ENCODE measurements around the gene MPHOSPH6.
"Not testable (repeated sequence)": the region's sequence is repeated elsewhere in the genome, so short reads cannot be mapped to it uniquely, and the experiment has no call there.

The MPHOSPH6 gene

GRCh38 chr16:82169861-82170845 lies at the start of gene MPHOSPH6:
Gene MPHOSPH6, minus strand, starts transcription at chr16:82170224. Its CDS starts 49 bp downstream, at chr16:82170175.
- DNase-seq (ENCODE audit: extremely low read depth in 1 of 2, low read depth in 1 of 2), result peak; percentile 72 to 87

- DNase-seq (ENCODE audit: extremely low read depth in 1 of 2, low read depth in 1 of 2), result no peak
Observed at GRCh38 chr16:82219298-82219697, 49.3 kb upstream of the MPHOSPH6 start.

GRCh38 chr16:82209314-82209713 lies 39.3 kb upstream of the MPHOSPH6 start:
- DNase-seq (ENCODE audit: extremely low read depth in 1 of 2, low read depth in 1 of 2), result not testable (repeated sequence)

GRCh38 chr16:82203198-82203597 lies 33.2 kb upstream of the MPHOSPH6 start:
- no peak for DNase-seq (ENCODE audit: extremely low read depth in 1 of 2, low read depth in 1 of 2)

GRCh38 chr16:82201926-82202325 lies 31.9 kb upstream of the MPHOSPH6 start:
- no peak for DNase-seq (ENCODE audit: extremely low read depth in 1 of 2, low read depth in 1 of 2)

- no peak for DNase-seq (ENCODE audit: extremely low read depth in 1 of 2, low read depth in 1 of 2)
Observed at GRCh38 chr16:82201351-82201750, 31.3 kb upstream of the MPHOSPH6 start.

GRCh38 chr16:82199209-82199608 lies 29.2 kb upstream of the MPHOSPH6 start:
- DNase-seq (ENCODE audit: extremely low read depth in 1 of 2, low read depth in 1 of 2), result no peak

- no peak for DNase-seq (ENCODE audit: extremely low read depth in 1 of 2, low read depth in 1 of 2)
Observed at GRCh38 chr16:82197540-82198240, 27.7 kb upstream of the MPHOSPH6 start.

- no peak for DNase-seq (ENCODE audit: extremely low read depth in 1 of 2, low read depth in 1 of 2)
Observed at GRCh38 chr16:82195917-82196494, 26.0 kb upstream of the MPHOSPH6 start.

- DNase-seq (ENCODE audit: extremely low read depth in 1 of 2, low read depth in 1 of 2), result no peak
Observed at GRCh38 chr16:82194086-82194485, 24.1 kb upstream of the MPHOSPH6 start.

GRCh38 chr16:82192665-82193064 lies 22.6 kb upstream of the MPHOSPH6 start:
- no peak for DNase-seq (ENCODE audit: extremely low read depth in 1 of 2, low read depth in 1 of 2)

- no peak for DNase-seq (ENCODE audit: extremely low read depth in 1 of 2, low read depth in 1 of 2)
Observed at GRCh38 chr16:82190386-82190785, 20.4 kb upstream of the MPHOSPH6 start.

- DNase-seq (ENCODE audit: extremely low read depth in 1 of 2, low read depth in 1 of 2), result no peak
Observed at GRCh38 chr16:82187829-82188228, 17.8 kb upstream of the MPHOSPH6 start.

GRCh38 chr16:82185012-82185411 lies 15.0 kb upstream of the MPHOSPH6 start:
- DNase-seq (ENCODE audit: extremely low read depth in 1 of 2, low read depth in 1 of 2), result no peak

GRCh38 chr16:82184213-82184612 lies 14.2 kb upstream of the MPHOSPH6 start:
- DNase-seq (ENCODE audit: extremely low read depth in 1 of 2, low read depth in 1 of 2), result no peak

- no peak for DNase-seq (ENCODE audit: extremely low read depth in 1 of 2, low read depth in 1 of 2)
Observed at GRCh38 chr16:82183004-82183397, 13.0 kb upstream of the MPHOSPH6 start.

- DNase-seq (ENCODE audit: extremely low read depth in 1 of 2, low read depth in 1 of 2), result no peak
Observed at GRCh38 chr16:82182266-82183003, 12.4 kb upstream of the MPHOSPH6 start.

GRCh38 chr16:82181461-82182185 lies 11.6 kb upstream of the MPHOSPH6 start:
- DNase-seq (ENCODE audit: extremely low read depth in 1 of 2, low read depth in 1 of 2), result no peak

- DNase-seq (ENCODE audit: extremely low read depth in 1 of 2, low read depth in 1 of 2), result no peak
Observed at GRCh38 chr16:82178352-82178751, 8.3 kb upstream of the MPHOSPH6 start.

GRCh38 chr16:82177555-82177954 lies 7.5 kb upstream of the MPHOSPH6 start:
- no peak for DNase-seq (ENCODE audit: extremely low read depth in 1 of 2, low read depth in 1 of 2)
